CD4-positive, alpha-beta T cell treated with Interleukin-15 for 4 hours (primary cell): ENCODE data around the gene BCL7A.
A peak's percentile ranks its signal among the peaks of the same experiment; 100 is the strongest.

ENCODE experiments used
- DNase-seq: peaks from one replicate; pipeline ENCODE4 v3.0.0-alpha.2; 2020; ENCODE audit warnings: low spot score

Gene BCL7A

GRCh38 chr12:122001466-122002209 is 20.0 kb upstream of the BCL7A start:
- DNase-seq = no peak

- DNase-seq = no peak
Measured at GRCh38 chr12:122003651-122004611, 17.8 kb upstream of the BCL7A start.

- DNase-seq = no peak
Measured at GRCh38 chr12:122004633-122005071, 17.0 kb upstream of the BCL7A start.

- DNase-seq = no peak
Measured at GRCh38 chr12:122005252-122005776, 16.4 kb upstream of the BCL7A start.

- peak; percentile 6 for DNase-seq
Measured at GRCh38 chr12:122006186-122006926, 15.3 kb upstream of the BCL7A start.

- DNase-seq = no peak
Measured at GRCh38 chr12:122009741-122010140, 11.9 kb upstream of the BCL7A start.

GRCh38 chr12:122012184-122012583 is 9.5 kb upstream of the BCL7A start:
- DNase-seq = no peak

- DNase-seq = no peak
Measured at GRCh38 chr12:122013136-122013535, 8.5 kb upstream of the BCL7A start.

GRCh38 chr12:122013791-122014590 is 7.7 kb upstream of the BCL7A start:
- no peak for DNase-seq

GRCh38 chr12:122014781-122015180 is 6.9 kb upstream of the BCL7A start:
- no peak for DNase-seq

- no peak for DNase-seq
Measured at GRCh38 chr12:122018457-122018856, 3.2 kb upstream of the BCL7A start.

- no peak for DNase-seq
Measured at GRCh38 chr12:122018937-122019336, 2.7 kb upstream of the BCL7A start.

- DNase-seq = no peak
Measured at GRCh38 chr12:122020795-122021192, 890 bp upstream of the BCL7A start.

- no peak for DNase-seq
Measured at GRCh38 chr12:122021193-122021821, 377 bp upstream of the BCL7A start.

- DNase-seq = peak; percentile 8
Measured at GRCh38 chr12:122022393-122023338, 982 bp downstream of the BCL7A start.

GRCh38 chr12:122023339-122024131 is 1.9 kb downstream of the BCL7A start:
- no peak for DNase-seq

- no peak for DNase-seq
Measured at GRCh38 chr12:122024132-122024785, 2.6 kb downstream of the BCL7A start.

GRCh38 chr12:122026706-122027333 is 5.1 kb downstream of the BCL7A start:
- DNase-seq = no peak
